ENCODE measurements around the gene PGM3. TPM values are rescaled to one million over a fixed set of nuclear protein-coding genes. Genes with fewer than 3 reads are reported as not detected.

PGM3 gene
- total RNA-seq, 1 donor from 2014 or later: 57.5 TPM

- DNase-seq: no peak
Measured at GRCh38 chr6:83182114-83182513, 11.0 kb downstream of the PGM3 start.

- no peak for DNase-seq
Measured at GRCh38 chr6:83180426-83180950, 12.6 kb downstream of the PGM3 start.

DNA sequence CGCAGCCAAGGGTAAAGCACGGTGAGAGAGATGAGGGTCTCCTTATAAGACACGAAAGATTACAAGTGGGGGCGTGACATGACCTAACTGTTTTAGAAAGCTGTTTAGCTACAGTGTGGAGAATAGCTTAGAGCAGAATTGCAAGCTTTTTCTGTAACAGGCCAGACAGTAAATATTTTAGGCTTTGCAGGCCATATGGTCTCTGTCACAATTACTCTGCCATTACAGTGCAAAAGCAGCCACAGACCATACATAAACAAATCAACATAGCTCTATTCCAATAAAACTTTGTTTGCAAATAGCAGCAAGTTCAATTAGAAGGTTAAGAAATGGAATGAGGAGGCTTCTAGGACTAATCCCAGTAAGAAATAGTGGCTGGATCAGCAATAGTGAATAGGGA is 16.8 kb downstream of the PGM3 start:
- no peak for DNase-seq

GRCh38 chr6:83169511-83169910 is 23.6 kb downstream of the PGM3 start:
- DNase-seq: no peak

GRCh38 chr6:83169106-83169505 is 24.0 kb downstream of the PGM3 start:
- no peak for DNase-seq

DNA sequence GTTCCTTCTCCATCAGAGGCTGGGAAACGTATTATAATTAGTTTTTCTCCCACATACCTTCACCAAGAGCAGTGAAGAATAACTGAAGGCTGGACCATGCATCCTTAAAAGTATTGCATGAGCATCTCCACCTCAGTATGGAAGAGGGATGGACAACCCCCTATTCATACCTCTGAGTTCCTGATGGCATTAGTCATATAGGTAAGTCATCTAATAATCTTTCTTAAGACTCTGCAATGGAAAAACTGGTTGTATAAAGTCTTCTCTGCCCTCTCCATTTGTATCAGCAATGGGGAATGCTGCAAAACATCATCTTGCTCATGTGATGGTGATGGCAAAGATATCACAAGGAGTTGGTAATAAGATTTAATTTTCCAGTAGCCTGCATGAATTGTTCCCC is 24.5 kb downstream of the PGM3 start:
- no peak for DNase-seq

GRCh38 chr6:83167726-83168278 is 25.3 kb downstream of the PGM3 start:
- no peak for DNase-seq

DNA sequence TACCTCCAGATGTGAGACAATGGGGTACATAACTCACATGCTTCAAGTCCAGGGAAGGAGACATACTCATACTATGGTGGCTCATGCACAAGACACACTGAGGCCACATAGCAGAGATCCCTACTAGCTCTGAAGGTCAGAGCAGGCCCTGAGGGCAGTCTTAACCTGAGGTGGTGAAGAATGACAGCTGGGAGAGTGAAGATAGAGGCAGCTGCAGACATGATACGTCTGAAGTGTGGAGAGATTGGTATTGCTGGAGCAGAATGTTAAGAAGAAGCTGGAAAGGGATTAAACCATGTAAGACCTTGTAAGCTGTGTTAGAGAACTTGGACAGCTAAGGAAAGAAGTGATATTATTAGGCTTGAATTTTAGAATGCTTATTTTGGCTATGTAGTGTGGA is 32.9 kb downstream of the PGM3 start:
- DNase-seq: no peak

DNA sequence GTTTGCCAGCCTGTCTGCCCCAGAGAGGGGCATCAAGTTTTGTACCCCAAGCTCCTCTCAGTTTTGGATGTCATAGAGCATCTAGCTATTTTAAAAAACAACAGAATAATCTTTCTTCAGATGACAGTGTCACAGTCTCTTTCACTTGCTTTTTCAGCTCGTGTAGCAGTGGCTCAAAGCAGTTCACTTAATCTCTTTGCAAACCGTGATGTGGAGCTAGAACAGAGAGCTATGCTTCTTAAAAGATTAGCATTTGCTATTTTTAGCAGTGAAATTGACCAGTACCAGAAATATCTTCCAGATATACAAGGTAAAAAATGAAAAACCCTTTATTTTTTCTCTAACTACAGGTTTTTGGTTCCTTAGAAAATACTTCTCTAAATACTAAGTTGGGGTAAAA is 37.3 kb downstream of the PGM3 start:
- no peak for DNase-seq

GRCh38 chr6:83153883-83154521 is 39.1 kb downstream of the PGM3 start:
- DNase-seq: no peak

- no peak for DNase-seq
Measured at GRCh38 chr6:83152913-83153312, 40.2 kb downstream of the PGM3 start.

- no peak for DNase-seq
Measured at GRCh38 chr6:83151114-83151513, 42.0 kb downstream of the PGM3 start.

- no peak for DNase-seq
Measured at GRCh38 chr6:83138758-83139157, 54.3 kb downstream of the PGM3 start.

GRCh38 chr6:83138118-83138722 is 54.8 kb downstream of the PGM3 start:
- no peak for DNase-seq

GRCh38 chr6:83132121-83132520 is 60.9 kb downstream of the PGM3 start:
- no peak for DNase-seq

DNA sequence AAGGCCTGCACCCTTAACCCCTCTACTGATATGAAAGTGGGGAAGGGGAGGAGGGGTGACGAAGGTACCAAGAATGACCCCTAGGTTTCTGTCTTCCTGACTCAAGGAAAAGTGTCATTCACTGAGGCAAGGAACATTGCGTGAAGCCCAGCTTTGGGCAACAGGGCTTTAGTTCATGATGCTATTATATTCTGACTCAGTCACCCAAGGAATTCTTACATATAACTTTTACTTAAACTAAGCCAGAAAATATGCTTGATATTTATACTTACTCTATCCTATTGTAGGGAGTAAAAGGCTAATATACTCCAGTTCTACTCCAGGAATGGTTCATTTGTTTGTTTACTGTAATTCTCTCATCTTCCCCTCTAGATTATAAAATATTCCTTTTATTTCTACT is 65.1 kb downstream of the PGM3 start:
- DNase-seq: no peak

DNA sequence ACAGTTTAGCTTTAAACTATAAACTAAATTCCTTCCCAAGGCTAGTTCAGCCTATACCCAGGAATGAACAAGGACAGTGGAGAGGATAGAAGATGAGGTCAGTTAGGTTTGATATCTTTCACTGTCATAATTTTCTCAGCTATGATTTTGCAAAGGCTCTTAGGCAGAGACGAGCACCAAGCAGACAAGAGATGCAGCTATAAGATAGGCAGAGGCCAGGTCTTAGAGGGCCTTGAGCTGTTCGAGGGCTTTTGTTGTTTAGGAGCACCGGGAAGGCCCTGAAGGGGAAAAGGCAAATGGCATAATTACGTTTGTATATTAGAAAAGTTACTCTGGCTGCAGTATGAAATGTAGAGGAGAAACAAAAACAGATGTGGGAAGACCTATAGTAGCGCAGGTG is 65.8 kb downstream of the PGM3 start:
- DNase-seq: no peak

DNA sequence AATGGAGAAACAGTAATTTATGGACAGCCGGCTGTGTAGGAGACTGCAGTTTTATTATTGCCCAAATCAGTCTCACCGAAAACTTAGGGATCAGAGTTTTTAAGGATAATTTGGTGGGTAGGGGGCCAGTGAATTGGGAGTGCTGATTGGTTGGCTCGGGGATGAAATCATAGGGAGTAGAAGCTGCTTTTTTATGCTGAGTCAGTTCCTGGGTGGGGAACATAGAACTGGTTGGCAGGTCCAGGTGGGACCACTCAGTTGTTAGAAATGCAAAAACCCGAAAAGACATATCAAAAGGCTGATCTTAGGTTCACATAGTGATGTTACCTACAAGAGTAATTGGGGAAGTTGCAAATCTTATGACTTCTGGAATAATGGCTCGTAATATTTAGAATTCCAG is 66.3 kb downstream of the PGM3 start:
- DNase-seq: no peak

- DNase-seq: no peak
Measured at GRCh38 chr6:83126223-83126622, 66.8 kb downstream of the PGM3 start.

DNA sequence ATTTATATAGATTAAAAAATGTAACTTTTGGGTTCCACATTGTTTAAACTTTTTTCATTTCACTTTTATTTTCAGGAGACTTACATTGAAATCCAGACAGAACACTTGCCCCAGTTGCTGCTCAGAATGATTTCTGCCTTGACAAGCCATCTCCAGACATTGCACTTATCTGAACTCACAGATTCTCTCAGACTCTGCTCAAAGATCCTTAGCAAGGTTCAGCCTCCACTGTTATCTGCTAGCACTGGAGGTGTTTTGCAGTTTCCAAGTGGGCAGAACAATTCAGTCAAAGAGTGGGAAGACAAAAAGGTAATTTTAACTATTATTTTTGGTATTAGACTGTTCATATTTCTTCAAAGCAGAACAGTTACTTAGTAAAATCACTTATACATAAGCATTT is 67.6 kb downstream of the PGM3 start:
- DNase-seq: no peak

GRCh38 chr6:83124553-83124952 is 68.5 kb downstream of the PGM3 start:
- no peak for DNase-seq

DNA sequence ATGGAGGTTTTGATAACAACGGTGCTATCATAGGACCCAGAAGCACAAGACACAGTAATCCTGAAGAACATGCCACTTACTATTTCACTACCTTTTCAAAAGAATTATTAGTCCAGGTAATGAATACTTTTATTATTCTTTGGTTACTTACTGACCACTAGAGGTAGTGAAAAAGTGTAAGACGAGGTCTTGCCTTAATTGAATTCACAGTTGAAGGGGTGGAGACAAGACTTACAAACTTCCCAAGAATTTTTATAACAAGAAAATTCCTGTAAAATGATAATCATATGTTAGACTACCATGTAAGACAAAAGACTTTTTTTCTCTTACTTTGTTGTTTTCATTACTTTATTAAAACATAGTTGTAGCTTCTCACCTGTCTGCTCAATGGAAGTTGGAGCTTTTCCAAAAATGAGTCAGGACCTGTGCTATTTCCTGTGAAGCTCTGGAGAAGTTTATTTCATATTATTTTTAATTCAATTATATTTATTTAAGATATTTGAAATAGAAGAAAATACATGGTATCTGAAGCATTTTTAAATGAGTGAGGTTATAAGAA is 73.2 kb downstream of the PGM3 start:
- no peak for DNase-seq

GRCh38 chr6:83117802-83118201 is 75.3 kb downstream of the PGM3 start:
- DNase-seq: no peak
